Neural progenitor cell (in vitro differentiated cells): Measurements from ENCODE around the gene LRRC25. TPM values are rescaled to one million over a fixed set of nuclear protein-coding genes. Genes with fewer than 3 reads are reported as not detected.

Experiments
- DNase-seq: peaks from one replicate; pipeline ENCODE4 v3.0.0-alpha.2; 2016; ENCODE audit warnings: low spot score
- H2AFZ ChIP-seq: fragments of 200-600 bp; sonication (generic); replicated peaks from 2 replicates; pipeline ENCODE4 v1.6.1; 2016; ENCODE audit warnings: antibody characterized with exemption
- H3F3A ChIP-seq: fragments of 200-600 bp; sonication (generic); 2 replicates; pipeline ENCODE4 v1.6.1; 2016; ENCODE audit warnings: antibody characterized with exemption, low read depth
- H3K27ac ChIP-seq: fragments of 200-600 bp; sonication (generic); 2 replicates; pipeline ENCODE4 v1.5.1; 2016; ENCODE audit warnings: mild to moderate bottlenecking
- H3K27me3 ChIP-seq: fragments of 200-600 bp; sonication (generic); 2 replicates; pipeline ENCODE4 v1.6.1; 2016; ENCODE audit warnings: mild to moderate bottlenecking, moderate library complexity
- H3K36me3 ChIP-seq: fragments of 200-600 bp; sonication (generic); 2 replicates; pipeline ENCODE4 v1.5.1; 2016
- H3K4me1 ChIP-seq: fragments of 200-600 bp; sonication (generic); 2 replicates; pipeline ENCODE4 v1.6.1; 2016; ENCODE audit warnings: mixed run types
- H3K4me2 ChIP-seq: fragments of 200-600 bp; sonication (generic); 2 replicates; pipeline ENCODE4 v1.6.1; 2016
- H3K4me3 ChIP-seq: fragments of 200-600 bp; sonication (generic); 2 replicates; pipeline ENCODE4 v1.5.1; 2016
- H3K79me2 ChIP-seq: fragments of 200-600 bp; sonication (generic); 2 replicates; pipeline ENCODE4 v1.6.1; 2016; ENCODE audit warnings: low read depth
- H3K9ac ChIP-seq: fragments of 200-600 bp; sonication (generic); 2 replicates; pipeline ENCODE4 v1.6.1; 2016
- H3K9me3 ChIP-seq: fragments of 200-600 bp; sonication (generic); 2 replicates; pipeline ENCODE4 v1.5.1; 2016; ENCODE audit warnings: low read depth
- H4K20me1 ChIP-seq: fragments of 200-600 bp; sonication (generic); 2 replicates; pipeline ENCODE4 v1.6.1; 2016; ENCODE audit warnings: low read depth
- H3K27ac Mint-ChIP-seq: 3 replicates; pipeline ENCODE4 v1.8.0; 2021; ENCODE audit warnings: mixed read lengths
- H3K27me3 Mint-ChIP-seq: 2 replicates; pipeline ENCODE4 v1.8.0; 2022; ENCODE audit warnings: low read depth, mild to moderate bottlenecking, inconsistent platforms, moderate library complexity, mixed read lengths; ENCODE audit not compliant: insufficient read depth
- H3K36me3 Mint-ChIP-seq: 3 replicates; pipeline ENCODE4 v1.8.0; 2021; ENCODE audit warnings: mixed read lengths
- H3K4me1 Mint-ChIP-seq: 3 replicates; pipeline ENCODE4 v1.8.0; 2021; ENCODE audit warnings: mixed read lengths
- H3K4me3 Mint-ChIP-seq: 3 replicates; pipeline ENCODE4 v1.8.0; 2021; ENCODE audit warnings: mild to moderate bottlenecking, moderate library complexity, mixed read lengths
- H3K9me3 Mint-ChIP-seq: 3 replicates; pipeline ENCODE4 v1.8.0; 2020; ENCODE audit warnings: mixed read lengths
- EZH2 ChIP-seq: fragments of 200-600 bp; sonication (generic); IDR thresholded peaks from 2 replicates; pipeline ENCODE4 v1.6.1; 2017; ENCODE audit warnings: antibody characterized with exemption, mild to moderate bottlenecking, moderate library complexity
- EZH2phosphoT487 ChIP-seq: fragments of 200-600 bp; sonication (generic); IDR thresholded peaks from 2 replicates; pipeline ENCODE4 v1.6.1; 2017; ENCODE audit warnings: antibody characterized with exemption
- total RNA-seq: library from RNA; depleted of rRNA; stranded (reverse); fragments of >200 nt; gene quantifications from 2 replicates; pipeline ENCODE4 v1.2.3, GENCODE V29; 2015; ENCODE audit warnings: low replicate concordance
- TF ChIP-seq, protein P1 (sequence below): fragments of 200-600 bp; sonication (generic); IDR thresholded peaks from 2 replicates; pipeline ENCODE4 v1.5.1; 2017; ENCODE audit warnings: antibody characterized with exemption, mild to moderate bottlenecking

Gene LRRC25
- total RNA-seq, 1 donor from 2014 or later, result not detected

DNA sequence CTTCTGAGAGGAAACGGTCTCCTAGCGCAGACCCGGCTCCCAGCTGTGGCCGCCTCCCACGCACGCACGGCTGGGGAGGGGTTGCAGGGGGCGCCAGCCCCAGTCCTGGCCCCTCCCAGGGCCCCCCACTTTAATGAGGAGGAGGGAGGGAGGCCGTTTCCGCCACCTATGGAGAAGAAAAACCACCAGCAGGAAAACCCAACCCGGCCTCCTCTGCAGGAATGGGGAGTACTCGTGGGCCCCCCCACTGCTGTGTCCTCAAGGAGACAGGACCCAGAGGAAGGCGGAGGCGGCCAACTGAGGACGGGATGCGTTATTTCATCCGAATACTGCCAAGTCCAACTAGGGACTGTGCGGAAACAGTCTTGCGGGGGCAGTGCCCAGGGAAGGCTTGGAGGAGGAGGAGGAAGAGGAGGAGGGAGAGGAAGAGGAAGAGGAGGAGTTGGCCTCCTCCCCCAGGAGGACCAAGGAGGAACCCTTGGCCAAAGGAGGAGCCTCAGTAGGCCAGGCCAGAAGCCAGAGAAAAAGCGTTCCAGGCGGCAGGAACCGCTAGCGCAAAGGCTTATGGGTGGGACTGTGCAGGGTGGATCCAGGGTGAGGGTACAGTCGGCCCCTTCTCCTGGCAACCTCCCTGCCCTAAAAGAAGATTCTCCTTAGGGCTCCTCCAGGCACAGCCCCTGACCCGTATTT lies 17.9 kb upstream of the LRRC25 start:
- H3K4me3 ChIP-seq, result no peak overlapping the region

DNA sequence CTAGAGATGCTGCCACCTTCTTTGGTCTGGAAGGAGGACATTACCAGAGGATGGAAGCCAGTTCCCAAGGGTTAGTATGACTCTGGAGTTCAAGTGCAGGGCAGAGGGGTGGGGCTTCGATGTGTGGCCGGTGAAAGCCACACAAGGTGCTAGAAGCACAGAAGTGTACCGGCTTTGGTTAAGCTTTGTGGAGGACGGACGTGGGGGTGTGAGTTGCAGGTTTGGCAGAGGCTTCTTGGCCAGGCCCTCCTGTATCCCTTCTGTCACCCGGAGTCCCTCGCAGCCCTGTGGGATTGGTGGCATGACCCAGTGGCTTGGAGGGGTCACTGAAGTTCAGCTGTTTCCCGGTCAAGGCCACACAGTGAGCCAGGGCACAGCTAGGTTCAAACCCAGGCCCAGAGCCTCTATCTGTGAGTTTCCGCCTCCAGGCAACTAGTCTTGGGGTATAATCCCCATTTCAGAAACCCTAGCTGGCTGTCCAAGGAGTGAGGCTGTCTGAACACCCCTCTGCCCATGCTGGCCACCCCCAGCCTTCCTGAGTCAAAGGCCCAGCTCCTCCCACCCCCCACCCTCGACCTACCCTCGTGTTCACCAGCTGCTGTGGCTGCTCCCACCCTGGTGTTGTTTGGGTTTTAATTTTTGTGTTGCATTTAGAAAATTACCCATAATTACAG lies 17.2 kb upstream of the LRRC25 start:
- Histone ChIP-seq H2AFZ (no peak overlapping the region), H3K79me2 (no peaks in the 10 kb centered on the region), H3K4me1 (peaks cover 7% of the 10 kb centered on the region), H3K27me3 (peaks cover 34% of the 10 kb centered on the region), H3K9me3 (no peaks in the 10 kb centered on the region), H3K9ac (no peak overlapping the region), H3K4me3 (no peak overlapping the region), H3K4me2 (no peak overlapping the region), H3K36me3 (no peaks in the 10 kb centered on the region), H4K20me1 (no peaks in the 10 kb centered on the region), H3K27ac (no peak overlapping the region), H3F3A (peaks cover 34% of the 10 kb centered on the region)
- H3K27me3 Mint-ChIP-seq, result peaks cover 36% of the 10 kb centered on the region
- peaks cover 49% of the 10 kb centered on the region for H3K4me1 Mint-ChIP-seq
- H3K27ac Mint-ChIP-seq, result peak overlapping the region; percentile 94
- H3K4me3 Mint-ChIP-seq, result peak overlapping the region; percentile 77
- H3K9me3 Mint-ChIP-seq, result peaks cover 2% of the 10 kb centered on the region
- TF ChIP-seq EZH2 (no peak), EZH2phosphoT487 (no peak)
- TF ChIP-seq, protein P1, sequence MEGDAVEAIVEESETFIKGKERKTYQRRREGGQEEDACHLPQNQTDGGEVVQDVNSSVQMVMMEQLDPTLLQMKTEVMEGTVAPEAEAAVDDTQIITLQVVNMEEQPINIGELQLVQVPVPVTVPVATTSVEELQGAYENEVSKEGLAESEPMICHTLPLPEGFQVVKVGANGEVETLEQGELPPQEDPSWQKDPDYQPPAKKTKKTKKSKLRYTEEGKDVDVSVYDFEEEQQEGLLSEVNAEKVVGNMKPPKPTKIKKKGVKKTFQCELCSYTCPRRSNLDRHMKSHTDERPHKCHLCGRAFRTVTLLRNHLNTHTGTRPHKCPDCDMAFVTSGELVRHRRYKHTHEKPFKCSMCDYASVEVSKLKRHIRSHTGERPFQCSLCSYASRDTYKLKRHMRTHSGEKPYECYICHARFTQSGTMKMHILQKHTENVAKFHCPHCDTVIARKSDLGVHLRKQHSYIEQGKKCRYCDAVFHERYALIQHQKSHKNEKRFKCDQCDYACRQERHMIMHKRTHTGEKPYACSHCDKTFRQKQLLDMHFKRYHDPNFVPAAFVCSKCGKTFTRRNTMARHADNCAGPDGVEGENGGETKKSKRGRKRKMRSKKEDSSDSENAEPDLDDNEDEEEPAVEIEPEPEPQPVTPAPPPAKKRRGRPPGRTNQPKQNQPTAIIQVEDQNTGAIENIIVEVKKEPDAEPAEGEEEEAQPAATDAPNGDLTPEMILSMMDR, result no peak
- DNase-seq, result peak; percentile 1
- H3K36me3 Mint-ChIP-seq, result no peaks in the 10 kb centered on the region

More for the DNA sequence above, 17.9 kb upstream of the LRRC25 start:
- Mint-ChIP-seq H3K4me1 (peaks cover 49% of the 10 kb centered on the region), H3K27me3 (peaks cover 34% of the 10 kb centered on the region), H3K4me3 (peak overlapping the region; percentile 83), H3K9me3 (peaks cover 2% of the 10 kb centered on the region), H3K36me3 (no peaks in the 10 kb centered on the region), H3K27ac (peak overlapping the region; percentile 23)
- no peak overlapping the region for H3K4me2 ChIP-seq
- H3K9me3 ChIP-seq, result no peaks in the 10 kb centered on the region
- H3K36me3 ChIP-seq, result no peaks in the 10 kb centered on the region
- no peak overlapping the region for H3K27ac ChIP-seq
- DNase-seq, result no peak
- no peak overlapping the region for H3K9ac ChIP-seq
- H2AFZ ChIP-seq, result no peak overlapping the region
- peaks cover 38% of the 10 kb centered on the region for H3F3A ChIP-seq
- TF ChIP-seq EZH2phosphoT487, result no peak
- no peak for TF ChIP-seq EZH2
- TF ChIP-seq, protein P1, result no peak
- peaks cover 6% of the 10 kb centered on the region for H3K79me2 ChIP-seq
- H3K27me3 ChIP-seq, result peaks cover 41% of the 10 kb centered on the region
- H3K4me1 ChIP-seq, result peaks cover 7% of the 10 kb centered on the region
- peaks cover 3% of the 10 kb centered on the region for H4K20me1 ChIP-seq

DNA sequence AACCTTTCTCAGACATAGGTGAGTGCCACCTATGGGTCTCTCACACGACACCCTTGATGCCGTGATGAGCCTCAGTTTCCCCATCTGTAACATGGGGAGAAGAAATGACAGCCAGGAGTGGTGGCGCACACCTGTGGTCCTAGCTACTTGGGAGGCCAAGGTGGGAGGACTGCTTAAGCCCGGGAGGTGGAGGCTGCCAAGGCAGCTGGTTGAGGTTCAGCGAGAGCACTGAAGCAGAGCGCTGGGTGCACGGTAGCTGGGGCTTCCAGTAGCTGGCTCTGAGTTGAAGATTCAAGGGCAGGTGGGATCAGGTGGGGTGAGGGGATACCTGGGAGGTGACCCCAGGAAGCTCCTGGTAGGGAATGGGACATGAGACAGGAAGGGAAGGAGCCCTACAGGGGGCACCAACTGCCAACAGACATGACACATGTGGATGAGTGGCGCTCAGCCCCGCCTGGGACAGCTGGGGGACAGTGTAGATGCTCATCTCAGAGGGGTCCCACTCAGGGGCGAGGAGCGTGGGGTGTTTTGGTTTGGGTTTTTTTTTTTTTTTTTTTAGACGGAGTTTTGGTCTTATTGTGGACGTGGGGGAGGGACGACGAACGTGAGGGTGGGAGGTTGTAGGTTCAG lies 15.3 kb upstream of the LRRC25 start:
- Histone ChIP-seq H2AFZ (no peak overlapping the region), H4K20me1 (no peaks in the 10 kb centered on the region), H3F3A (peaks cover 18% of the 10 kb centered on the region), H3K9me3 (no peaks in the 10 kb centered on the region), H3K4me2 (no peak overlapping the region), H3K4me1 (peaks cover 4% of the 10 kb centered on the region), H3K36me3 (no peaks in the 10 kb centered on the region), H3K4me3 (no peak overlapping the region), H3K79me2 (no peaks in the 10 kb centered on the region), H3K27ac (no peak overlapping the region), H3K9ac (no peak overlapping the region), H3K27me3 (peaks cover 20% of the 10 kb centered on the region)
- Mint-ChIP-seq H3K4me1 (peaks cover 37% of the 10 kb centered on the region), H3K9me3 (peaks cover 2% of the 10 kb centered on the region), H3K4me3 (no peak overlapping the region), H3K36me3 (no peaks in the 10 kb centered on the region), H3K27me3 (peaks cover 32% of the 10 kb centered on the region), H3K27ac (peak overlapping the region; percentile 53)
- peak; percentile 2 for DNase-seq
- TF ChIP-seq, protein P1, result no peak
- TF ChIP-seq EZH2phosphoT487 (no peak), EZH2 (no peak)
